GM19328 (cell line): ENCODE results near the gene ADAMTS15.

Experiments
- ATAC-seq: cut with Tn5 transposase; IDR thresholded peaks from one replicate; pipeline ENCODE4 v1.9.1; 2021; ENCODE audit warnings: mild to moderate bottlenecking, moderate library complexity; ENCODE audit not compliant: unreplicated experiment

The ADAMTS15 gene

DNA sequence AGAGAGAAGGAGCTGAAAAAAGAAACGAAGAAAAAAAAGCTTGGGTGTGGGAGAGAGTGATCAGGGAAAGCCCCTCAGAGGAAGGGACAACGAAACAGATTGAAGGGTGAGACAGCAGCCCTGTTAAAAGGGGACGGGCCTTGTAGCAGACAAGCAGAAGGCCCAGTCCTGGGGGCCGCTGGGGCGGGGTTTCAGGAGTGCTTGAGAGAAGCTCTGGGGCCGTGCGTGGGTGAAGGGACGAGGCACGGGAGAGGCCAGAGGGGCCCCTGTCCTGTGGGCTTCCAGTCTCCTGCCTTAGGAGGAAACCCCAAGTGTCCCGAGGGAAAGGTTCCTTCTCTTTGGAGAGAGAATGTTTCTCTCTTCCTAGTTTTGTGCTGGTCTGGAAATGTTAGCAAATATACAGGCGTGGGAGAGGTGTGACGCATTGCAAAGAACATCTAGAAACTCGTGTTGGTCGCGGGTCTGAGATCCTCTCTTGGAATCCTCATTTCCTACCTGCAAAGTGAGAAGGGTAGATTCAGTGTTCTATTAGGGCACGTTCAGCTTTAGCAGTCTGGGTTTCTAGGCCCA, 28.6 kb downstream of the ADAMTS15 start:
- ATAC-seq: no peak

- ATAC-seq: no peak
Observed at GRCh38 chr11:130477586-130478203, 29.2 kb downstream of the ADAMTS15 start.

- ATAC-seq: no peak
Observed at GRCh38 chr11:130478204-130478701, 29.8 kb downstream of the ADAMTS15 start.

DNA sequence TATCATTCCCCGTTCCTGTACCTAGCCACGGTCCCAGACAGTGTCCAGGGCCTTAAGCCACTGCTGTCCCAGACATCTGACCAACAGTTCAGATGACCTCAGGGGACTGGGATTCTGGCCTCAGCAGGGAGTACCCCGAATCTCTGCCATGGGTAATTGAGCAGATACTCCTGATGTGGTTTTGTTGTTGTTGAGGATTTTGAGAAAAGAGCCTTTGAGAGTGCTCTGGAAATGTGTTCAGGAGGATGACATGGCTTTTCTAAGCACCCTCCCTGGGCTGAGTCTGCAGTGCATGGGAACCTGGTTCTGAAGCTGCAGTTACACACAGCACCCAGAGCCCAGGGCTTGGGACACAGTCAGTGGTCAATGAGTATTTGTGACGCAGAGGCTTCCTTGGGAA, 30.4 kb downstream of the ADAMTS15 start:
- ATAC-seq: no peak

- ATAC-seq: no peak
Observed at GRCh38 chr11:130480186-130480585, 31.7 kb downstream of the ADAMTS15 start.

DNA sequence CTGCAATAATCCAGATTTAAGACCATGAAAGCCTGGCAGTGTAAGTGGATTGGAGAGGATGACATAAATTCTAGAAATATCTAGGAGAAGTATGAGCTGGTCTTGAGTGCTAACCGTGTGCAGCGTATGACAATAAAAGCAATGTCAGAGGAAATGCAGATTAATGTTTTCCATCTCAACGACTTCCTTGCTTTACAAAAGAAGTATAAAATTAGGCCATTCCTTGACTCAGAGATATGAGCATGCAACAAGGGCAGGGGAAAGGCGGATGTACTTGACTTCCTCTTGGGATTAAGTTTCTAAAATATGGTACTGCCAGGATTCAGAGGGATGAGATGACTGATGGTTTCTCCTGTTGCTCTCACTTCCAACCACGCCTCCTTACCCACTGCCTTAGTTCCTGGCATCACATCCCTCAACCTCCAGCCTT, 32.3 kb downstream of the ADAMTS15 start:
- ATAC-seq: no peak

DNA sequence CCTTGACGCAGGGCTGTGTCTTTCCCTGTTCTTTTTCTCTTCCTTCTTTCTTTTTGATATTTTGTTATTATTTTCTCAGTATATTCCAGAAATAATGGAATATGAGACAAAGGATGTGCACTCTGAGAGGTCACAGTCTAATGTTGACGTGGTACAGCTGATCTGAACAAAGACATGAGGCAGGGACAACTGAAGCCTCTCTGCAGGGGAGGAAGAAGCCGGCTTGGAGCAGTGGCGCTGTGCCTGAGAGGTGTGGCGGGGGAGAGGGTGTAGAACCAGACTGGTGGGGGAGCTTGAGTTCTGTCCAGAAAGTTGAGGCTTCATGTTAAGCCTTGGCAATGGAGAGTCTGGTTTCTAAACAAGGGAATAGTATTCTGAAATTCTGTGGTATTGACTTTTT, 34.7 kb downstream of the ADAMTS15 start:
- ATAC-seq: no peak

DNA sequence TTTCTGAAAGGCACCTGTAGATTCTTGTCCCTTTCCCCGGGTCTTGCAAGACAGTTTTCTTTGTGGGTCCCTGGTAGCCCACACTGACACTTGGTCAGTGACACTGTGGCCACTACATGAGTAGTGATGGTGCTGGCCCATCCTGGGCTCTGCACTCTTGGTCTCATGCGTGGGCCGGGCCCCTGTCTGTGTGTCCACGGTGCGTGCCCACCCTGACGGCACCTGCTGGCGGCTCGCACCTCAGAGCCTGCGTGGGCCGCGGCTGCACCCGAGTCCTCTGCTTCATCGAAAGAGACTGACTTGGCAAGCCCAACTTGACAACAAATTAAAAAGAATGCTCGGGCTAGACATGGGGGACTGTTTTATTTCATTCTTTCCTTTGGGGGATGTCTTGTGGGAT, 37.5 kb downstream of the ADAMTS15 start:
- no peak for ATAC-seq

- no peak for ATAC-seq
Observed at GRCh38 chr11:130486391-130486836, 38.0 kb downstream of the ADAMTS15 start.

GRCh38 chr11:130486987-130487923, 38.8 kb downstream of the ADAMTS15 start:
- ATAC-seq: no peak

GRCh38 chr11:130487924-130488815, 39.7 kb downstream of the ADAMTS15 start:
- ATAC-seq: no peak

DNA sequence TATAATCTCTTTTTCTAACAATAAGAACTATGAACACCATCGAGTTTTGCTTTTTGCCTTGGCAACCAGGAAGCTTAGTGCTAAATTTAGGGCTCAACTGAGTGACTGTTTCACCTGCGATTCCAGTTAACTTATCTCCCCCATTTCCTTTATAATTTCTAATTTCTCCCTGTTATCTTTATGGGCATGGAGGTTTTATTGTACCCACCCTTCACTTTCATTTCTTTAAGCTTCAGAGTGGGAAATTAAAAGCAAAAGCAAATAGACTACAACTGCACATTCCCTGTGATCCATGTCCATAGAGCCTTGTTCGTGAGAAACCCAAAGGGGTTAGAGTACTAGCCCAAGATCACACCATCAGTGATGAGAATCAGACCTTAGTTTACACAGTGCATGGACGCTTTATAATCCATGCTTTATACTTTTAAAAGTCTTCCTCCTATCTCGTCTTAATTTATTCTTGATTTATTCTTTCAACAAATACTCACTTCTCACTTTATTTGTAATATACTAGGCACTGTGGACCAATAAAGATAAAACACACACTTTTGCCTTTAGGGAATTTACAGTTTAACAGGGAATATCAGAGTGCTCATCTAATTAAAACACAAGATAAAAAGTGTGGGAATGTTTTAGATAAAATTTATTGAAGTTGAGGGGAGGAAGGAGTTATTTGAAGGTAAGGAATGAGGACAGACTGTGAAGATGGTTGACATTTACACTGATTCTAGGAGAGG, 40.6 kb downstream of the ADAMTS15 start:
- ATAC-seq: no peak

GRCh38 chr11:130489716-130490115, 41.3 kb downstream of the ADAMTS15 start:
- ATAC-seq: no peak

- ATAC-seq: no peak
Observed at GRCh38 chr11:130490682-130491449, 42.4 kb downstream of the ADAMTS15 start.

DNA sequence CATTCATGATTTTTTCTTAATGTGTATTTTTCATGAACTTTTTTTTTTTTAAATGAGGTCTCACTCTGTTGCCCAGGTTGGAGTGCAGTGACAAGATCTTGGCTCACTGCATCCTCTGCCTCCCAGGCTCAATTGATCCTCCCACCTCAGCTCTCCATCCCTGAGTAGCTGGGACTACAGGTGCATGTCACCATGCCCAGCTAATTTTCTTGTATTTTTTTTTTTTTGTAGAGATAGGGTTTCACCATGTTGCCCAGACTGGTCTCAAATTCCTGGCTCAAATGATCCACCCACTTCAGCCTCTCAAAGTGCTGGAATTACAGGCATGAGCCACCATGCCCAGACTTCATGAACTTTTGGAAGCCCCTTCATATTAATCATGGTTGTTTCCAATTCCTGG, 49.7 kb downstream of the ADAMTS15 start:
- no peak for ATAC-seq

DNA sequence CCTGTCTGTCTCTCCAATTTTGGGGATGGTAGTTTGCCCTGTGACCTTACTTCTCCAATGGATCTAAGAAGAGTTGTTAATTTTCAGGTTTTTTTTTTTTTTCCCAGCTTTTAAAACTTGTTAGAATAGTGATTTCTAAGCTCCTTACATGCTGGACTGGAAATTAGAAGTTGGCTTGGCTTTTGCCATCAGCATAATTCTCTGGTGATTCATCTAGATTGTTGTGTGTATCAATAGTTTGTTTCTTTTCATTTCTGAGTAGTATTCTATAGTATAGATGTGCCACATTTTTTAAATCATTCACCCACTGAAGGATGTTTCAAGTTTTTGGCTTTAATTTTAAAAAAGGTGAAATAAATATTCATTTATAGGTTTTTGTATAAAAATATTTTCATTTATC, 51.4 kb downstream of the ADAMTS15 start:
- no peak for ATAC-seq

DNA sequence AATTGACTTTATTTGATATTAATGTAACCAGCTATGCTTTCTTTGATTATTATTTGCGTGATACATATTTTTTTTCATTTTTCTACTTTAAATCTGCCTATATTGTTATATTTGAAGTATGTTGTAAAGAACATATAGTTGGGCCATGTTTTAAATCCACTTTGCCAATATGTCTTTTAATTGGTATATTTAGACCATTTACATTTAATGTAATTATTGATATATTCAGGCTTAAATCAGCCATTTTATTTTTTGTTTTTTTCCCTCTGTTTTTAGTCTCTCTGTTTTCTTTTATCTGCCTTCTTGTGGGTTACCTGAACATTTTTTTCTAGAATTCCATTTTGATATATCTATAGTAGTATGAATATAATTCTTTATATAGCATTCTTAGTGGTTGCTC, 55.9 kb downstream of the ADAMTS15 start:
- no peak for ATAC-seq

- no peak for ATAC-seq
Observed at GRCh38 chr11:130508913-130509312, 60.5 kb downstream of the ADAMTS15 start.

GRCh38 chr11:130509942-130510341, 61.5 kb downstream of the ADAMTS15 start:
- ATAC-seq: no peak
